GM21526 (cell line): ENCODE results near the gene RS1.

Experiments
- ATAC-seq: cut with Tn5 transposase; IDR thresholded peaks from one replicate; pipeline ENCODE4 v1.9.1; 2021; ENCODE audit warnings: moderate library complexity; ENCODE audit not compliant: unreplicated experiment, low FRiP score

The RS1 gene

GRCh38 chrX:18613930-18614639 is 57.8 kb downstream of the RS1 start:
- ATAC-seq, result no peak

DNA sequence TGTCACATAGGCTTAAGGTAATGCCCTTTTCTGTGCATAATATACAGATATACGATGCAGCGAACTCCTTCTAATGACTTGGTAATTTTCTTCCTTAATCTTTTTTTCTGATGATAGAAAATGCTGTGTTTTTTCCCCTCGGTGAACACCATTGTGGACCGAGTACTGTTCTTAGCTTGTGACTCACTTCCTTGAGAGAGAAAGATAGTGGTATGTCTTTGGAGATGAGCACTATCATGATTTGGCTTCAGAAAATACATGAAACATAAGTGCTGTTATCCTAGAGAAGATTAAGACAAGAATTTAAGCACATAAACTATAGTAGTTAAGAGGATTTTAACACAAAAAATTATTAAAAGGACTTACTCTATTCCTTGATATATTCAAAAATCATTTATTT is 63.9 kb downstream of the RS1 start:
- ATAC-seq, result no peak

- no peak for ATAC-seq
Observed at GRCh38 chrX:18598413-18598812, 73.5 kb downstream of the RS1 start.

DNA sequence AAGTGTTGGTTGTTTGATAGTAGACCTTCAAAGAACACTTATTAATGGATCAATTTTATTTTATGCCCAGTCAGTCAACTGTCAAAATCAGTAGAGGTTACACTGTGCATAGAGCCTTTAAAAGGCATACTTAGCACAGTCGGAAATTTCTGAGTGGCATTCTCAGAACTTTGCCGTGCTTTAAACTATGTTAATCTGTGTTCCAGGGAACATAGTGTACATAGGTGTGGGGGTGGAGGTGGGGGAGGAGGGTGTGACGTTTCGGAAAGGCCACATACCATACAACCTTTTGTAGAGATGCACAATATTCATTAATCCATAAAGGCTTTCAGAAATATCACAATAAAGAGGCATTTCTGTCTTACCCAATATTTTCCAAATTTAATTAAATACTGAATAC is 75.8 kb downstream of the RS1 start:
- no peak for ATAC-seq

DNA sequence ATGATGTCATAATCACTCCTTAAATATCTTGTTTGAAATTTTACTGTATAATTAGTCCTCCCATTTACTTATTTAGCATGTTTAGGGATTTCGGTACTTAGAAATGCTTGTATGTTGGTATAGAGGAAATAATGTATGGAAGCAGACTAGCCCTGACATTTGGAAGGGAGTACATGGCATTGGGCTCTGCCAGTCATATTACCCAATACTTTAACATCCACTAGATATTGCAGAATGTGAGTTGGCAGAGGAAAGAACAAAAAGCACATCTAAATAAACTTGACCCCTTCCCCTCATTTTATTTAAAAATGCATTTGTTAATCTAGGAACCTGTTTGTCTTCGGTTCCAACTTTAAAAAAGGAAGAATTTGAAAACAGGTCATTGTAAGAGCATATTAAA is 77.8 kb downstream of the RS1 start:
- no peak for ATAC-seq

- ATAC-seq, result no peak
Observed at GRCh38 chrX:18591834-18592233, 80.1 kb downstream of the RS1 start.
